ENCODE measurements around the gene APOD.

- TF ChIP-seq EZH2 (IDR thresholded peaks at IDR 0.05) (no peak), POLR2AphosphoS5 (IDR thresholded peaks at IDR 0.05; ENCODE audit: borderline replicate concordance, low read depth, low read length) (no peak), FOXP2 (optimal IDR thresholded peaks at IDR 0.05; ENCODE audit: control extremely low read depth, extremely low read length, insufficient read depth) (no peak)
These were observed 39.6 kb downstream of the APOD start for GRCh38 chr3:195544230-195544536.

All from SK-N-MC (cell line).